Stimulated activated CD4-positive, alpha-beta T cell treated with anti-CD3 and anti-CD28 coated beads, Interleukin-1b, Interleukin-23, amount 100 ng/mL, for 4 hours (primary cell): ENCODE results near the gene DSCAM.

Experiments used
- DNase-seq, 2 donors: peaks; one replicate each; pipeline ENCODE4 v3.0.0-alpha.2; 2020; ENCODE audit warnings: low read depth in 2 of 2

The DSCAM gene

DNA sequence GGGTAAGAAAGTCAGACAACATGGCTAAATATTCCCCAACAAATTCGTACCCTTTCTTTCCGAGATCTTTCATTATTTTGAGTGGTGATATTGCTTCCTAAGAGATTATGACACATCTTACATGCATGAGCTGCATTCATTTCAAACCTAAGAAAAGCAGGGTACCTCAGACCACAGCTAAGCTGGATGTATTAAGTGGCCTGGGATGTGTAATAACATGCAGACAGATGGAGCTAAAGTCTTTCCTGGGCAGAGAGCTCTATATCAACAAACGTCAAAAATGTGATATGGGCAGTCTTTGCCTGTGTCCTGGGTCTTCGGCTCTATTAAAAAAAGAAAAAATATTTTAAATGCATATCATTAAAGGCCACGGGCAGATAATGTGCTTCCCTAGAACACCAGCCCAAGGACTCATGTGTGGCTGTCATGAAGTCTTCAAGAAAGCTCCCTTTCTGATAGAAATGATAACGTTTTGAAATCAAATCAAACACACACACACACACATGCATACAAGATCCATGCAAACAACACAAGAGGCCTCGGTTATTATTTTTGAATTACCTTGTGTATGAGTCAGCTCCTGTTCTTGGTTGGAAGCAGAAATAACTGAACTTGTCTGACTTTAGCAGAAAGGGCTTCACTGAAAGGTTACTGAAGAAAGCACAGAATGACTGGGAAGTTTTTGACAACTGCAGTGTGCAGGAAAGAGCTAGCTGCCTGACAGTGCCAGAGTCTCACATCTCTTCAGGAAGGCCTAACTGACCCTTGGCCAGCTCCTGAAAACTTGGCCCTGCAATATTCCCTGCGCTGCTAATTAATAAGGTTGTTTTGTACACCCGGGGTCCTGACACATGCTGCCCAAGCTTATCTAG, 231.2 kb downstream of the DSCAM start:
- DNase-seq: no peak

DNA sequence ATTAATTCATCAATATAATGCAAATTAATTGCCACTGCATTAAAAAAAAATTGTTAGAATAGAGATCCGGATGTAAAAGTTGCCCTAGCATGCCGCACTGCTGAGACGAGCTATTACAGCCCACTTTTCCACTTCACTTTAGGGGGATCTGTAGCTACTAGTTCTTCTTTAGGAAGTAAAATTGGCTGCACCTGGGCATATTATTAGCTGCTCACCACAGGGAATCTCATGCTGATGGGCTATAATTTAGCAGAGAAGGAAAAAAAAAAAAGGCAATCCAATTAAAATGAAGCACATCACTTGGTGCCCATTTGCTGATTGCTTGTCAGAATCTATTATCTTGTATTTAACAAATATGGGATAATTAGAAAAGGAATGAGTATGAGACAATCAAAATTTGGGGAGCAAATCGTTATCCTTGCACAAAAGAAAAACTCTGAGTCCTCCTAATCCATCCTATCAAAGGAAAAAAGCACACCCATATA, 233.4 kb downstream of the DSCAM start:
- DNase-seq: no peak

DNA sequence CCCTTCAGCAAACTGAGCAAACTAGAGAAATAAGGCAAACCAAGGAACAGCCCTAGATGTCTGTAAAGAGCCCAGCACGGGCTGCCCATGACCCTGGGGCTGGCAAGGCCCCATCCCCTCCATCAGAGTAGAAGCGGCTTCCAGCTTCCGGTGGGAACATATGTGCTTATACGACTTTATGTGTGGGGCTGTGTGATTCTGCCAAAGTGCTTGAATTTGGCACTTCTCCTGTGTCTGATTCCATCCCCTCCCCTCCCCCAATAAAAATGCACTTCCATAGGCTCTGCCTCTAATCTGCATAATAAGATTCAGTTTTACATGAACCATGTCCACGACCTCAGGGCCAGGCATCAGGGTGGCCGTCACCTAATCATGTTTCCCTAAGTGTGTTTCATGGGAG, 236.6 kb downstream of the DSCAM start:
- DNase-seq: no peak

DNA sequence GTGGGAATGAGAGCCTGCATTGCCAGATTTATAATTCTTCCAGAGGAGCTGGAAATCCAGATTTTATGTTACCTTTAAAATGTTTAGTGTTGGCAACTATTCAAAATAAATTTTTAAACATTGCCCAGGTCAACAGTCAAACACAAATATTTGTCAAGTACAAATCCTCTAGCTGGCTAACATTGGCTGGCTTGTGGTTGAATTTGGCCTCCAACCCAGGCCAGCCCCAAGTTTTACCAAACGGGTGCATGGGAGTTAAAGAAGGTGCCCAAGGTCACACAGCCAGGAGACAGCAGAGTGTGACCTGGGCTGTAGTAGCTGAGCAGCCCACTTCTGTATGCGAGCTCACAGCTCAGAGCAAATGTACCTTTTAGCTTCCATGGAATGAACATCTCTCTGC, 240.6 kb downstream of the DSCAM start:
- no peak for DNase-seq

DNA sequence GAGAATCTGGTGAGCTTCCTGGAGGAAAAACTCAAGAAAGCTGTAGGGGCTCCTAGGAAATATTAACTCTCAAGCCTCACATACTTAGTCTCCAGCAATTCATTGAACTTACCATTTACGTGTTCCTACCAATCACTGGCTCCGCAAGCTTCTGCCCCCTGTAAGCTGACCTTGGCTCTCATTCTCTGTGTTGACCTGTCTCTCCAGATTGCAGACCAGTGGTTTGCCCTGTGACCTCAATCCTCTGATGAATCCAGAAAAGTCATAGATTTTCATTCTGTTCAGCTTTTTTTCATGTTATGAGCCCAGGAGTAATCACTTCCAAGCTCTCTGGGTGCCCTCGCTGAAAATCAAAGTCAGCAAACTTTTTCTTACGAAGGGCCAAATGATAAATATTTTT, 241.9 kb downstream of the DSCAM start:
- DNase-seq: no peak

DNA sequence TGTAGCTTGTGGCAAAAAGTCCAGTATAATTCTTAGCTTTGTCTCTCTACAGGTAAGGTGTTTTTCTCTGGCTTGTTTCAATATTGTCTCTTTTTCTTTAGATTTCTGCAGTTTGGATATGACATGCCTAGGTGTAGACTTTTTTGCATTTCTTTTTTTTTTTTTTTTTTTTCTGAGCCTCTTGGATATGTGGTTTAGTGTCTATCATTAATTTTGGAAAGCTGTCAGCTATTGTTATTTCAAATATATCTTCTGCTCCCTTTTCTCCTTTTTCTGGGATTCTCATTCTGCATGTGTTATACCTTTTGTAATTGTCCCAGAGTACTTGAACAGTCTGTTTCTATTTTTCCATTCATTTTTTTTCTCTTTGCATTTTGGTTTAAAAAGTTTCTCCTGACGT, 243.2 kb downstream of the DSCAM start:
- DNase-seq: no peak

DNA sequence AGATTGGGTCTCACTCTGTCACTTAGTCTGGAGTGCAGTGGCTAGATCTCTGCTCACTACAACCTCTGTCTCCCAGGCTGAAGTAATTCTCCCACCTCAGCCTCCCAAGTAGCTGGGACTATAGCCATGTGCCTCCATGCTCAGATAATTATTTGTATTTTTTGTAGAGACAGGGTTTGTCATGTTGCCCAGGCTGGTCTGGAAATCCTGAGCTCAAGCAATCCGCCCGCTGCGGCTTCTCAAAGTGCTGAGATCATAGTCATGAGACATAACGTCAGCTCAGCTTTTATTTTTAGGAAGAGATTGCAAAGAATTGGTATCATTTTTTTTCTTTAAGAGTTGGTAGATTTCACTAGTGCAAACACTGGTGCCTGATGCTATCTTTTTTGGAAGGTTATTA, 244.9 kb downstream of the DSCAM start:
- no peak for DNase-seq

DNA sequence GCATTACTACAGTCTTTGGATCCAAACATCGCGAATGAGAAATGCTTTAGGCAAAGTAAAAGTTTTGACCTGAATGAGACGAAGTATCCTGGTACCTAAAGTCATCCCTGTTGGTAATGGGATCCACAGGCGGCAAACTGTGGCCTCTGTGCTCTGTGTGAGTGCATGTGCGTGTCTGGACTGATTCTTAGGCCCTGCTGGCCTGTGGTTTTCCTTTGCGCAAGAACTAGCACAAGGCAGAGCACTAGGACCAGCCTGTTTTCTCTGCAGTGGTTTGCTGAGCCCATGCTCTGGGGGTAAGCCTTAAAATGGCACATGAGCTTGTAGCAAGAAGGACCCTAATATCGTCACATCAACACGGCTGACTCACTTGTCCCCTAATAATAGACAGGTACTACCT, 251.2 kb downstream of the DSCAM start:
- no peak for DNase-seq

DNA sequence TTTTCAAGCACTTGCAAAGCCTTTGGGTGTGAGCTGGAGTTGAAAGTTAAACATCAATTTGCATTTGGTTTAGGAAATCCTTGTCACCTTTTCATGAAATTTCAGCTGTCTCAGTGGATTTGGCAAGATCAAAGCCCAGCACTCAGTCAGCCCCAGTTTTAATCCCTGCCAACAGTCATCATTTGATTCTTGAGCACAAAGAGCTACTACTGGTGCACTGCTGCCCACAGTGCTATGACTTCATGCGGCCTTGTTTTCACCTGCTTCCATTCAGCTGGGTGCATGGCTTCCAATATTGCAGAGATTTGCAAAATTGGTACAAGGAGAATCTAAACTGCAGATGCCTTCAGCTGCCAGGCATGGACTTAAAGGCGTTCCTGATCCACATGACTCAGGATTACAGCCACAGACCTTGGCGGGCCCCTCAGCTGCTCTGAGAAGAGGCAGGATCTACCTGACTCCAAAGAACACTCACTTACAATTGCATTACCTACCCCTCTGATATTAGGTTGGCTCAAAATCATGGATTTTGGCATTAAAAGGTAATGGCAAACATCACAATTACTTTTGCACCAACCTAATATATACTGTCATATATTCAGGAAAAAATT, 259.1 kb downstream of the DSCAM start:
- no peak for DNase-seq

DNA sequence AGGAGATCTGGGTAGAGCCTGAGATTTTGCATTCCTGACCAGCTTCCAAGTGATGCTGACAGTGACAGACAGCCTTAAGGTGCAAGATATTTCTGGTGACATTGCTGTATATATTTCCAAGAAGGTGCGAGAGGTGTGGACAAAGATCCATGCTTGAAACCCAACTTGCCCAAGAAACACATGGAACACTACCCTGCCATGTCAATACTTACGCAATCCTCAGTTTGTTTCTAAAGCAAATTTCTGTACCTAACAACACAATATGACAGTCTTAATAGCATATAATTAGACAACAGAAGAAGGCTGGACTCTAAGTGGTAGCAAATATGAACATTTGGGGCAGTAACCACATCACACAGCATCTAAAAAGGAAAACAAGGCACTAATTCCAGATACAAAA, 260.4 kb downstream of the DSCAM start:
- DNase-seq: no peak

DNA sequence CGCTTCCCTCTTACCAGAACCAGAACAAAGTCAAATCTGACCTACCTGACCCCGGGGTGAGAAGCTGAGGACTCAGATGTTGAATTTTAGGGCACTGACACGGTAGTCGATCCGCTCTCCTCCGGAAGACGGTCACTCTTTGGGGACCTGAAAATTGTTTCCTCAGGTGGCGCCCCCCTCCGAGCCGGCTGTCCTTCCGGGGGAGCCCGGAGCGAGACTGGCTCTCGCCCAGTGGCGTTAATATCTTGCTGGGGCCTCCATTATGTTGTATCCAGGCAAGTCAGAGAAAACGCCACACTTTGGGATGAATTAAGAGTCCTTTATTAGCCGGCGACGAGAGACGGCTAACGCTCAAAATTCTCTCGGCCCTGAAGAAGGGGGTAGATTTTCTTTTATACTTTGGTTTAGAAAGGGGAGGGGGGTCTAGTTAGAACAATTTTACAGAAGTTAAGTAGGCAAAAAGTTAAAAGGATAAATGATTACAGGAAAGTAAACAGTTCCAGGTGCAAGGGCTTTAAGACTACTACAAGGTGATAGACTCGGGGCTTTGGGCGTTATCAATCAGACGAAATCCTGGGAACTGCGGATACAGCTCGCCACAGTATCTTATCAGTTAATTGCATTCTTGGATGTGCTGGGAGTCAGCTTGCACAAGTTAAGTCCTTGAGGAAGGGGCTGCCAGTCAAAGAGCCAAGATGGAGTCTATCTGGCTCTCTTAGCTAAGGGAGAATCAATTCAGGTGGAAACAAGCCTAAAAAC, 269.5 kb downstream of the DSCAM start:
- no peak for DNase-seq

DNA sequence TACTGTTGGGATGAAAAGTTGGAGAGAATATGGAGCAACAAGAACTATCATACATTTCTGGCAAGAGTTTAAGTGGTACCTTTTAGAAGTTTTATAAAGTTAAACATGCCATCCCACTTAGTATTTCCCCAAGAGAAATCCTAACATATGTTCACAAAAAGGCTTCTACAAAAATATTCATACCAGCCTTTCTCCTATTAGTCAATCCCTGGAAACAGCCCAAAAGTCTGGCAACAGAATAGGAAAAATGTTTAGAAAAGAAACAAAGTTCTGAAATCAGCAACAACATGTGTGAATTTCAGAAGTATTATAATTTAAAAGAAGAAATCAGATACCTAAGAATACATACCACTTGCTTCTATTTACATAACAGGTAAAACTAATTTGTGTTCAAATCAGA, 271.0 kb downstream of the DSCAM start:
- DNase-seq: no peak

DNA sequence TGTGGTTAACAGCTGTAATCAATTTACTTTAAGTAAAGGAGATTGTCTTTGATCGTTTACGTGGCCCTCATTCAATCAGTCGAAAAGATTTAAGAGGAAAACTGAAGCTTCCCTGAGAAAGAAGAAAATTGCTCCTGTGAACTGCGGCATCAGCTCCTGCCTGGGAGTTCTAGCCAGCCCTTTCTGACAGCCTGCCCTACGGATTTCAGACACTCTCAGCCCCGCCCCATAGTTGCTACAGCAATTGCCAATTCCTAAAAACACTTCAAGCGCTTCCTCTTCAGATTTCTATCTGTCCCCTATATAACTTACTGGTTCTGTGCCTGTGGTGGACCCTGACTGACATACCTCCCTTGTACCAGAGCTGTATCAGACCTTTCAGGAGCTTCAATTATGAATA, 277.6 kb downstream of the DSCAM start:
- no peak for DNase-seq

DNA sequence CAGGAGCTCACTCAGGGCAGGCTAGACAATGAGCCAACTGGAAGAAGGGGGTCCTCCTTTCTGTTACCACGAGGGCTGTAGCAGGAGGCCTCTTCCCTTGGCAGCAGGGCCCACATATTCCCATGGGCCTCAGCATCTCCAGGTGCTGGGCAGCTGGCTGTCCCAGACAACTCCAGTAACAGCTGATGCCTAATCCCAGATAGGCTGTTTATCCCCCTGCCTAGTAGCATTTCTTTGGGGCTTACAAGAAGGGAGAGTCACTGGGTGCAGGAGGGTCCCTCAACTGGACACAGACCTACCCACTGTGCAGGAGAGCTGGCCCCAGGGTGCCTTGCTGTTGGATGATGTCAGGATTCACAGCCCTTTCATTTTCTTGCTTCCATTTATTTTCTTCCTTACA, 278.2 kb downstream of the DSCAM start:
- no peak for DNase-seq

DNA sequence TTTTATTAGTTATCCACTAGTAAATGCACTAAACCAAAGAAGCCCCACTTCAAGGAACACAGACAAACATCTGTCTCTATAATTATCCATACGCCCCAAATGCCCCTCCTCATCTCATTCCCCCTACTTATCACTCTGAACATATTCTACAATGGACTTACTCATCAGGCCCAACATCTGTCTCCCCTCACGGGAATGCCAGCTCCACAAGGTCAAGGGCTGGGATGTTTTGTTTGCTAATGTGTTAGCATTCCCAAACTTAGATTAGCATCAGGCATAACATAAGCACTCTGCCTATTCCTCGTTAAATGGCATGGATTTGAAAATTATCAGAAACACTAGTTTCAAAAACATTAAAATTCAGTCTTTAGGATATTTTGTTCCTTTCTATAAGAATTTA, 279.5 kb downstream of the DSCAM start:
- DNase-seq: no peak

DNA sequence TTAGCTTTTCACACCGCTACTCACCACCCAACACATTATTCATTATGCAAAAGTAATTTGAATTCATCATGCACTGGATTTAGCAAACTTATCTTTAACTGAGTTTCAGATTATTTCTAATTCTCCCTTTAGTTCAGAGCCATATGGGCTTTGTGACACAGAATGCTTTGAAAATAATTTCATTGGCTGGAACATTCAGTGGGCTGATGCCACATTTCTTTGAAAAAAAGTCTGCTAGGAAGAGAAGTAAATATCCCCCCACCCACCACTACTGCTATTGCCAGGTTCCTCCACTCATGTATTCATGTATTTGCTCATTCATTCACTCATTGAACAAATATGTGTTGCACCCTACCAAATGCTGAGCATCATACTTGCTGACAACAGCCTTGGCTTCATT, 280.5 kb downstream of the DSCAM start:
- DNase-seq: no peak

DNA sequence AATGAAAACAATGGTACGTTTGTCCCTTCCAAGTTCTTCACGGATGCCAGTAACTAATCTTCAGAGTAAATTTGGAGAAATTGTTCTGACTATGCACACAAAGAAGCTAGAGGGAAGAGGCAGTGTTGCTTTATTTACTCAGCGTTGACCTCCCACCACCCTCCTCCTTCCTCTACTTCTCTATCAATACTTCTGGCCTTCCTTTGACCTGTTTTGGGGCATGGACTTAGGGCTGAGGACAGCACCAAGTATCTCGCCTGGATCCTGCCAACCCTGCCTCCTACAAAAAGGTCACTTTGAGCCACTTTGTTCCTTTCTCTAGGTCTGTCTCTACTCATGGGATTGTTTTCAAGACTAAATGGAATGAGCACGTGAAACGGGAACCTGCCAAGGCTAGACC, 282.6 kb downstream of the DSCAM start:
- DNase-seq: no peak

DNA sequence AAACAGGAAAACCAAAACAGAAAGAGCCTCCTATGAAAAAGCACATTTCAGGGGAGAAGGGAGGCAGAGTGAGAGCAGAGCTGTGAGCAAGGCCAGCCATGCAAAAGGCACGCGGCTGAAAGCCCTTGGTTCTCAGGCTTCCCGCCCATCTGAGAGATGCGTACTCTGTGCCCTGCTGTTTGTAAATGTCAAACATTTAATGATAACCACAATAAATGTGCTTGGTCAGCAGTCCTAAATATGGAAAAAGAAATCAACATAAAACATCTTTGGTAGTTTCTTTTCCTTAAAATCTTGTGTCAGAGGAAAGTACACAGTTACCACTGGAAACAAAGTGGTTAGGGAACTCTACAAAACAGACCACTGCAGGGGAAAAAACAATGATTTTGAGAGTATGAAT, 283.1 kb downstream of the DSCAM start:
- no peak for DNase-seq

DNA sequence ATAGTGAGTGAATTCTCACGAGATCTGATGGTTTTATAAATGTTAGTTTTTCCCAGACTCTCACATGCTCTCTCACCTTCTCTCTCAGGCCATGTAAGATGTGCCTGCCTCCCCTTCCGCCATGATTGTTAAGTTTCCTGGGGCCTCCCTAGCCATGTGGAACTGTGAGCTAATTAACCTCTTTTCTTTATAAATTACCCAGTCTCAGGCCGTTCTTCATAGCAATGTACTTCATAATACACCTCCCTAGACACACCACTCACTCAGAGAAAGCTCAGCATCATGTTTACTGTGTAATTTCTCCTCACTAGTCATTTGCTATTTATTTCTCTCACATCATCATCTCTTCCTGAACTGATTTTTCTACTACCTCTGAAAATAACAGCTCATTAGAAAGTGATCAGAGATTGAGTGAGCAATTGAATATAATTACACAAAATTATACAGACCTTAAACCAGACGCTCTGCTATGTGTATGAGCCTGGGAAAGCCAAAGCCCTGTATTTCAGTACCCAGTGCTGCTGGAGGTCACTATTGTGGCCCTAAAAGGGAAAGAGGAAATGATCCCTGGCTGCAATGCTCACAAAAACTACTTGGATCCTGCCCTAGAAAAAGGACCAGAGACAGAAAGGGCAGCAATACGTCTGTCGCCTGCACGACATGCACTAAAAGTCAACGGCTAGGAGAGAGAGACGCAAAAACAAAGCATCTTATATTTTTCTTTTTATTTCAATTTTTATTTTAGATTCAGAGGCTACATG, 284.5 kb downstream of the DSCAM start:
- no peak for DNase-seq

DNA sequence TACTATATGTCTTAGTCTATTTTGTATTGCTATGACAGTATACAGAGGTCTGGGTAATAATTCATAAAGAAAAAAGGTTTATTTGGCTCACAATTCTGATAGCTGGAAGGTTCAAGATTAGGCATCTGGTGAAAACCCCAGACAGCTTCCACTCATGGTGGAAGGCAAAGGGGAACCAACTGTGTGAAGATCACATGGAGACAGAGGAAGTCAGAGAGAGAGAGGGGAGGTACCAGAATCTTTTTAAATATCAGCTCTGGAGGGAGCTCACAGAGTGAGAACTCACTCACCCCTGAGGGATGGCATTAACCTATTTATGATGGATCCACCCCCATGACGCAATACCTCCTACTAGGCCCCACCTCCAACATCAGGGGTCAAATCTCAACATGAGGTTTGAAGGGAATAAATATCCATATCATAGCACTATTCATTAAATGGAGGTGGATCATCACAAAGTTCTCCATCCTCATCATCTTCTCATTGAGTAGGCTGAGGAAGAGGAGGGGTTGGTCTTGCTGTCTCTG, 290.5 kb downstream of the DSCAM start:
- no peak for DNase-seq

DNA sequence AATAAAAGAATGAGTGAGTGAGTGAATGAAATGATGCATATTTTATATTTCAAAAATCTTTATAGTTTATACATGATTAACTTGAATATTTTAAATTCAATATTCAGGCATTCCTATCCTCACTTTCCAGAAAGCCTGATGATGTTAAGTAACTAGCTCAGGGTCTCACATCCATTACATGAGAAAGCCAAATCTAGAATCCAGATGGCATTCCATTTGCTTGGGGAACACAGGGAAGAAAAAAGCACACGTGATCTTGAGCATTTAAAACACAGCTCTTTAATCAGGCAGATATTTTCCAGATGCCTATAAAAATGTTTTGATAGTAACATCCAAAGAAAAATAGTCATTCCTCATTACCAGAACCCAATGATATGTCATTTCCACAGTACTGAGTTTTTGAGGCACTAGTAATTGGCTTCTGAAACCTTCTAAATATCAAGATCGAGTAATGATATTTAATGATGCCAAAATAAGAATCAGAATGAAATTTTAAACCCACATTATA, 291.9 kb downstream of the DSCAM start:
- no peak for DNase-seq

DNA sequence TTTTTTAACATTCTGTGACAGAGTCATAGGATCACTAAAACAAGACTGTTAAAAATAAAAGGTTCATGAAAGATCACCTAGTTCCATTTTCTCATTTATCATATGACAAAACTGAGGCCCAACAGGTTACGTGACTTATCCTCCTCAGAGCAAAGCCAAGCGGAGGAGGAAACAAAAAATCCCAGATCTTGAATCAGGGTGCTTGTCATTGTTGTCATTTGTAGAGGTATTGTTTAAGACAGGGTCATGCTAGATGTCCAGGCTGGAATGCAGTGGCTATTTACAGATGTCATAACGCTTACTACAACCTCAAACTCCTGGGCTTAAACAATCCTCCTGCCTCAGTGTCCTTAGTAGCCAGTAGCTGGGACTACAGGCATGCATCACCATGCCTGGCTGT, 293.2 kb downstream of the DSCAM start:
- no peak for DNase-seq
